Right lobe of liver (tissue), 6 donors: Measurements from ENCODE around the gene TIMM22. TPM values are rescaled to one million over a fixed set of nuclear protein-coding genes. Genes with fewer than 3 reads are reported as not detected.
"Not testable (repeated sequence)": the region's sequence is repeated elsewhere in the genome, so short reads cannot be mapped to it uniquely, and the experiment has no call there.

Source experiments
- ATAC-seq, 4 donors: fragments of 200-7000 bp; cut with Tn5 transposase; one replicate each; pipeline ENCODE4 v1.9.1; 2020; ENCODE audit warnings: mild to moderate bottlenecking in 4 of 4, moderate library complexity in 4 of 4
- DNase-seq, 3 donors: peaks; one replicate each; pipeline ENCODE4 v3.0.0-alpha.2; 2020
- H3K27ac ChIP-seq, 3 donors: fragments of 200-600 bp; one replicate each; pipeline ENCODE4 v1.8.0; 2022
- H3K27me3 ChIP-seq, 2 donors: fragments of 200-600 bp; one replicate each; pipeline ENCODE4 v1.8.0; 2022
- H3K36me3 ChIP-seq, 4 donors: fragments of 200-600 bp; sonication (generic) in 1 of 4; one replicate each; pipeline versions ENCODE4 v1.5.1 to v1.8.0; 2017 to 2022; ENCODE audit warnings: control low read depth in 1 of 4
- H3K4me1 ChIP-seq, 4 donors: fragments of 200-600 bp; sonication (generic) in 1 of 4; one replicate each; pipeline versions ENCODE4 v1.5.1 to v1.8.0; 2017 to 2022; ENCODE audit warnings: control low read depth in 1 of 4
- H3K4me3 ChIP-seq, 3 donors: fragments of 200-600 bp; one replicate each; pipeline ENCODE4 v1.8.0; 2022
- H3K9me3 ChIP-seq, 4 donors: fragments of 200-600 bp; sonication (generic) in 1 of 4; one replicate each; pipeline versions ENCODE4 v1.5.1 to v1.8.0; 2017 to 2022; ENCODE audit warnings: control low read depth in 1 of 4
- CTCF ChIP-seq, 4 donors: fragments of 200-600 bp in 3 of 4; fragments of 450-650 bp in 1 of 4; IDR thresholded peaks; one replicate each; pipeline versions ENCODE4 v1.5.1 to v1.8.0; 2016 to 2022; ENCODE audit warnings: antibody characterized with exemption in 4 of 4, mild to moderate bottlenecking in 2 of 4
- POLR2A ChIP-seq: fragments of 450-650 bp; IDR thresholded peaks from one replicate; pipeline ENCODE4 v1.6.1; 2017; ENCODE audit warnings: antibody characterized with exemption, mild to moderate bottlenecking
- WGBS: methylation state at CpG from one replicate; pipeline ENCODE4 v1.1.6; 2018; ENCODE audit warnings: low coverage, low lambda C conversion rate; ENCODE audit not compliant: insufficient coverage; ENCODE audit errors: missing lambda C conversion rate; 5-methylcytosine and 5-hydroxymethylcytosine counted together
- intact Hi-C, 2 donors: fragments of 100-400 bp; cut with DNase I; formaldehyde crosslinking; loops; one replicate each; pipeline versions ENCODE4 v1.11.2 to v1.14.1; 2022
- total RNA-seq, 6 experiments: library from RNA; depleted of rRNA in 2 of 6; stranded (reverse); fragments of >200 nt in 2 of 6; fragmentation: NEBNext Ultra II Directional in 3 of 6; extraction: Animal tissue kit (Norgen Biotek cat#: 25700) in 3 of 6; gene quantifications; one replicate each; pipeline versions ENCODE4 v1.1.0 to v1.2.4, GENCODE V29; 2016 to 2023
- donor health status: DM: no; HTN: yes; CAD: no.
- donor health status: DM: no; HTN: no; CAD: no.
- donor health status: DM: no; HTN: no; CAD: no.
- donor health status: DM: no; HTN: yes; CAD: no.
- donor health status: DM: no; HTN: yes; CAD: no.

TIMM22 gene
- total RNA-seq, 6 experiments from 2014 or later, result 3.9 to 6.5 (median 4.1) TPM

GRCh38 chr17:1042486-1042885, 45.6 kb downstream of the TIMM22 start:
- 72% methylated on average over 13 of the region's 19 CpGs for WGBS
- Histone ChIP-seq H3K36me3 (no peaks in the 10 kb centered on the region), H3K4me1 (no peaks in the 10 kb centered on the region), H3K27ac (no peak overlapping the region), H3K4me3 (no peak overlapping the region), H3K27me3 (no peaks in the 10 kb centered on the region), H3K9me3 (no peaks in the 10 kb centered on the region)
- ATAC-seq (no peak), DNase-seq (peak in 1 of 3 donors; percentile 14)
- TF ChIP-seq POLR2A, result no peak
- TF ChIP-seq CTCF (IDR thresholded peaks at IDR 0.05), result no peak
- intact Hi-C loops, result no loop called here

DNA sequence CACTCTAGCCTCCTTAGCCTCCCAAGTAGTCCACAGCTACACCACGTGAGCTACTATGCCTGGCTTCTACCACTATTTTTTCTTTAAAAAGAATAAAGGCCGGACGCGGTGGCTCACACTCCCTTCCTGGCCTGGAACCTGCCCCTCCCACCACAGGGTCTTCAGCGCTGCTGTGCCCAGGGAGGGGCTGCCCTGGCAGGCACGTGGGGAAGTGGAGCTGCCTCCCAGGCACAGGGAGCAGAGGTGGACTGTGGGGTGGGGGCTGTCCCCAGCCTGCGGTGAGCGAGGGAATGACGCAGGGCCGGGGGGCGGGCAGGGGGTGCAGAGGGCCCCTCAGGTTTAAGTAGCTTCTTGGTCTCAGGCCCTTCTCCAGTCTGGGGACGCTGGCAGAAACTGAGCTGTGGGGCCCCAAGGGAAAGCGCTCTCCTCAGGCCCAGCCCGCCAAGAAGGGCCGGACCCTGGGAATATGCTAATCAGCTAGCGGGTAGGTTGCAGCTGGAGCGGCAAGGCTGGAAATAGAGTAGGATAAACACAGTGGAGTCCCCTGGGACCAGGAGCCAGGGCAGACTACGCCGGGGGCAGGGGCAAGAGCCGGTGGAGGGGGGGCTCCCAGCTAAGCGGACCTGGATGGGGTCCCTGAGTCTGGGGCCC, 46.8 kb downstream of the TIMM22 start:
- TF ChIP-seq CTCF (IDR thresholded peaks at IDR 0.05) (no peak), POLR2A (no peak)
- Histone ChIP-seq H3K4me1 (no peaks in the 10 kb centered on the region), H3K27ac (peak overlapping the region in 2 of 3 donors; percentile 13 to 51), H3K36me3 (no peaks in the 10 kb centered on the region), H3K9me3 (no peaks in the 10 kb centered on the region), H3K27me3 (no peaks in the 10 kb centered on the region), H3K4me3 (no peak overlapping the region)
- 22% methylated on average over 7 of the region's 21 CpGs for WGBS
- ATAC-seq (peak; percentile 14 to 47 (median 46)), DNase-seq (peak in 1 of 3 donors; percentile 54)
- intact Hi-C loops, result no loop called here

GRCh38 chr17:1044387-1045009, 47.6 kb downstream of the TIMM22 start:
- intact Hi-C loops, H3K9me3 ChIP-seq, H3K27me3 ChIP-seq, H3K4me3 ChIP-seq, ATAC-seq, H3K36me3 ChIP-seq, H3K4me1 ChIP-seq: not testable (repeated sequence)
- WGBS, result 80% methylated on average over 8 of the region's 13 CpGs
- peak in 1 of 3 donors; percentile 33 for DNase-seq
- peak overlapping the region in 1 of 3 donors; percentile 51 for H3K27ac ChIP-seq

DNA sequence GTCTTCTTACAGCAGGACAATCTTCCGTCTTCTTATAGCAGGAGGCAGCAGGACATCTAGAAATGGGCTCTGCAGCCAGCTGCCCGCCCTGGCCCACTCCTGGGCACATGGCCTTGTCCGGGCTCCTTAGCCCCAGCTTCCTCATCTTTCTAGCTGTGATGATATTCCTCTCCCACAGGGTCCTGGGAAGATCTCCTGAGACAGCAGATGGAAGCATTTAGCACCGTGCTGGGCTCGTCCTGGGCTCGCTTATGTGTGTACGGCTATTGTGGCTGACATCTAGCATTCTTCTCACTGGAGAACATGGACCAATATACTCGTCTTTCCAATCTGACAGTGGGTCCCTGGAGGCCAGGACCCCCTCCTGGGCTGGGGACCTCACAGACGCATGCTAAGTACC, 48.5 kb downstream of the TIMM22 start:
- intact Hi-C loops, result no loop called here
- H3K36me3 ChIP-seq, result no peaks in the 10 kb centered on the region
- 72% methylated on average over 9 of the region's 9 CpGs for WGBS
- H3K4me3 ChIP-seq, result no peak overlapping the region
- TF ChIP-seq POLR2A, result no peak
- no peak for TF ChIP-seq CTCF (IDR thresholded peaks at IDR 0.05)
- no peak overlapping the region for H3K27ac ChIP-seq
- no peaks in the 10 kb centered on the region for H3K9me3 ChIP-seq
- no peaks in the 10 kb centered on the region for H3K27me3 ChIP-seq
- no peak for ATAC-seq
- peak in 1 of 3 donors; percentile 18 for DNase-seq
- H3K4me1 ChIP-seq, result no peaks in the 10 kb centered on the region

DNA sequence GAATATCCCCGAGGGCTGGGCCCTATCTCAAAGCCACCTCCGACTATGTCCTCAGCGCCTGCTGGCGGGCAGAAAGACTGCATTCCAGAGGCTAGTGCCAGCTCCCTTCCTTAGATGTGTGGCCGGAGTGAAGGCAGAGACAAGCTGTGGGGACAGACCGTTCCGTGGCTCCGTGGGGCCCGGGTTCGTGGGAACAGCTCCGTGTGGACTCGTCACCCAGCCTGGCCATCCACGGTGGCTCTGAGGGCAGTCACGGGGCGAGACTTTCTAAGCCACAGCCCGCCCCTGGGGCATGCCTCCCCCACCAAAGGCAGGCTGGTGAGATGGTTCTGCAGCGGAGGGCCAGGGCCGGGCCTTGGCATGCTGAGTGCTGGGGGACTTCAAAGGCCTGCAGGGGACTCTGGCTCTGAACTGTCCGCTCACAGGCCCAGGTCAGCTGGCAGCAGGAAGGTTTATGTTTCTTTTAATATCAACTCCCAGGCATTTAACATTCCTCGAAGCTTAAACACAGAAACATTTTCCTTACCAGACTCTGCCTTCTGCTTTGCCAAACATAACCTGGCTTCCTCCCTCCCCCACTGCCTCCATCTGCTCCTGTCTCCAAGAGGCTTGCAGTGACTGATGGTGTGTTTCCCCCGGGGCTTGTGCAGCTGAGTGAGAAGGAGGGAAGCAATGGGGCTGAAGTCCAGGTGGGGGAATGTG, 50.4 kb downstream of the TIMM22 start:
- Histone ChIP-seq H3K9me3 (no peaks in the 10 kb centered on the region), H3K4me3 (no peak overlapping the region), H3K36me3 (no peaks in the 10 kb centered on the region), H3K27ac (no peak overlapping the region), H3K27me3 (no peaks in the 10 kb centered on the region), H3K4me1 (no peaks in the 10 kb centered on the region)
- intact Hi-C loops, result no loop called here
- no peak for TF ChIP-seq POLR2A
- no peak for TF ChIP-seq CTCF (IDR thresholded peaks at IDR 0.05)
- 39% methylated on average over 3 of the region's 21 CpGs for WGBS
- ATAC-seq (peak in 1 of 4 donors; percentile 5), DNase-seq (peak in 1 of 3 donors; percentile 45)
